SK-N-SH (cell line): ENCODE data around the gene AUP1. TPM values are rescaled to one million over a fixed set of nuclear protein-coding genes. Genes with fewer than 3 reads are reported as not detected.

Experiments used
- CTCF ChIA-PET: fragments of 300-600, 350-600 bp; formaldehyde crosslinking; extraction: SDS; loops from one replicate; lab custom pipeline; 2021; lab: Yijun Ruan, JAX
- POLR2A ChIA-PET: fragments of 350-600 bp; sonication (Branson Sonifier 250); formaldehyde crosslinking; extraction: SDS; loops from one replicate; lab custom pipeline; 2020; ENCODE audit warnings: antibody characterized with exemption, inconsistent platforms; lab: Yijun Ruan, JAX
- DNase-seq: peaks from one replicate; pipeline ENCODE4 v3.0.0; 2012
- H2AFZ ChIP-seq: fragments of 200-600 bp; sonication (generic); 2 replicates; pipeline ENCODE4 v1.8.1; 2016; ENCODE audit warnings: antibody characterized with exemption, mild to moderate bottlenecking, low read depth
- H3F3A ChIP-seq: fragments of 200-600 bp; sonication (generic); replicated peaks from 2 replicates; pipeline ENCODE3; 2016; ENCODE audit warnings: antibody characterized with exemption, mild to moderate bottlenecking; ENCODE audit not compliant: insufficient read depth
- H3K27ac ChIP-seq, 2 experiments: fragments of 200-500 bp in 1 of 2; fragments of 200-600 bp in 1 of 2; sonication (Bioruptor generic) in 1 of 2; sonication (generic), shearing (Covaris generic) in 1 of 2; 2 replicates each; pipeline versions ENCODE4 v1.5.1 to v1.6.1; 2014 to 2016; ENCODE audit warnings: low read depth in 2 of 2, inconsistent platforms in 1 of 2, low read length in 1 of 2, mild to moderate bottlenecking in 1 of 2, mixed read lengths in 1 of 2
- H3K27me3 ChIP-seq: fragments of 200-600 bp; sonication (generic), shearing (Covaris generic); 2 replicates; pipeline ENCODE4 v1.6.1; 2016; ENCODE audit warnings: mixed run types; ENCODE audit not compliant: insufficient read depth
- H3K36me3 ChIP-seq, 2 experiments: fragments of 200-500 bp in 1 of 2; fragments of 200-600 bp in 1 of 2; sonication (Bioruptor generic) in 1 of 2; sonication (generic) in 1 of 2; replicated peaks in 1 of 2; 2 replicates each; pipeline versions ENCODE3 to v1.5.1; 2014 to 2016; ENCODE audit warnings: low read length in 1 of 2, mild to moderate bottlenecking in 1 of 2; ENCODE audit not compliant: insufficient read depth in 2 of 2, control insufficient read depth in 1 of 2
- H3K4me1 ChIP-seq, 2 experiments: fragments of 200-500 bp in 1 of 2; fragments of 200-600 bp in 1 of 2; sonication (Bioruptor generic) in 1 of 2; sonication (generic), shearing (Covaris generic) in 1 of 2; 2 replicates each; pipeline versions ENCODE4 v1.5.1 to v1.6.1; 2014 to 2016; ENCODE audit warnings: low read depth in 1 of 2, low read length in 1 of 2, mixed run types in 1 of 2; ENCODE audit not compliant: insufficient read depth in 2 of 2, control insufficient read depth in 1 of 2
- H3K4me2 ChIP-seq: fragments of 200-600 bp; sonication (generic), shearing (Covaris generic); 2 replicates; pipeline ENCODE4 v1.6.1; 2017; ENCODE audit warnings: mixed run types
- H3K4me3 ChIP-seq, 2 experiments: fragments of 200-500 bp in 1 of 2; fragments of 200-600 bp in 1 of 2; sonication (Bioruptor generic) in 1 of 2; sonication (generic), shearing (Covaris generic) in 1 of 2; 2 replicates each; pipeline versions ENCODE4 v1.5.1 to v1.8.1; 2014 to 2016; ENCODE audit warnings: low read depth in 2 of 2, inconsistent platforms in 1 of 2, low read length in 1 of 2, mild to moderate bottlenecking in 1 of 2, mixed read lengths in 1 of 2, moderate library complexity in 1 of 2
- H3K79me2 ChIP-seq: fragments of 200-600 bp; sonication (generic); 2 replicates; pipeline ENCODE4 v1.8.1; 2017; ENCODE audit warnings: mild to moderate bottlenecking; ENCODE audit not compliant: insufficient read depth
- H3K9ac ChIP-seq: fragments of 200-600 bp; sonication (generic); 2 replicates; pipeline ENCODE4 v1.6.1; 2017; ENCODE audit warnings: mixed run types
- H3K9me2 ChIP-seq: fragments of 200-600 bp; sonication (generic); 2 replicates; pipeline ENCODE4 v1.6.1; 2017; ENCODE audit warnings: mixed run types
- H3K9me3 ChIP-seq: fragments of 200-600 bp; sonication (generic); 2 replicates; pipeline ENCODE4 v1.6.1; 2017; ENCODE audit warnings: mixed run types, mild to moderate bottlenecking, moderate library complexity
- H4K20me1 ChIP-seq: fragments of 200-600 bp; sonication (generic); 2 replicates; pipeline ENCODE4 v1.6.1; 2017; ENCODE audit warnings: mild to moderate bottlenecking, mixed run types; ENCODE audit not compliant: insufficient read depth
- CHD2 ChIP-seq: fragments of 150-350 bp; IDR thresholded peaks from 2 replicates; pipeline ENCODE4 v1.6.1; 2018; ENCODE audit warnings: low read length; ENCODE audit not compliant: partially characterized antibody
- CTCF ChIP-seq: fragments of 200-600 bp; sonication (generic); IDR thresholded peaks from 2 replicates; pipeline ENCODE4 v1.6.1; 2017; ENCODE audit warnings: antibody characterized with exemption, mild to moderate bottlenecking, moderate library complexity
- ELF1 ChIP-seq: IDR thresholded peaks from 2 replicates; pipeline ENCODE4 v1.4.0; 2012
- EZH2phosphoT487 ChIP-seq: fragments of 200-600 bp; sonication (generic); IDR thresholded peaks from 2 replicates; pipeline ENCODE4 v1.6.1; 2017; ENCODE audit warnings: low read depth, mixed run types, mild to moderate bottlenecking, antibody characterized with exemption, moderate library complexity, borderline replicate concordance
- GATA2 ChIP-seq: sonication (generic); formaldehyde crosslinking; IDR thresholded peaks from 2 replicates; pipeline ENCODE4 v1.5.0; 2020; ENCODE audit warnings: mild to moderate bottlenecking, missing genetic modification reagents
- IRF3 ChIP-seq: fragments of 150-350 bp; IDR thresholded peaks from 2 replicates; pipeline ENCODE4 v1.6.1; 2016; ENCODE audit warnings: mild to moderate bottlenecking, low read depth, low read length
- JUND ChIP-seq: IDR thresholded peaks from 2 replicates; pipeline ENCODE4 v1.4.0; 2012
- MEF2A ChIP-seq: IDR thresholded peaks from 2 replicates; pipeline ENCODE4 v1.4.0; 2012; ENCODE audit warnings: low read depth, borderline replicate concordance
- MXI1 ChIP-seq: IDR thresholded peaks from 2 replicates; pipeline ENCODE4 v1.6.1; 2012; ENCODE audit warnings: mild to moderate bottlenecking, low read depth, low read length, improper control_type of control experiment
- PBX3 ChIP-seq: IDR thresholded peaks from 2 replicates; pipeline ENCODE4; 2012
- REST ChIP-seq: IDR thresholded peaks from 2 replicates; pipeline ENCODE4 v1.6.1; 2012; ENCODE audit warnings: mild to moderate bottlenecking, low read depth, low read length, moderate library complexity
- RXRA ChIP-seq: IDR thresholded peaks from 2 replicates; pipeline ENCODE4 v1.4.0; 2012; ENCODE audit warnings: low read depth, mild to moderate bottlenecking, borderline replicate concordance
- TAF1 ChIP-seq: IDR thresholded peaks from 2 replicates; pipeline ENCODE4 v1.6.1; 2012; ENCODE audit warnings: low read depth, mild to moderate bottlenecking, low read length, moderate library complexity, borderline replicate concordance
- TCF12 ChIP-seq: IDR thresholded peaks from 2 replicates; pipeline ENCODE4 v1.4.0; 2012
- USF1 ChIP-seq: IDR thresholded peaks from 2 replicates; pipeline ENCODE4 v1.4.0; 2012; ENCODE audit warnings: low read depth, borderline replicate concordance
- WGBS: methylation state at CpG from one replicate; pipeline ENCODE4 v1.1.6; 2017; ENCODE audit warnings: low lambda C conversion rate; 5-methylcytosine and 5-hydroxymethylcytosine counted together
- polyA plus RNA-seq, 3 experiments: library from polyadenylated mRNA; depleted of rRNA; stranded (reverse); fragments of >200 nt; gene quantifications; 2 replicates each; pipeline ENCODE4 v1.2.3, GENCODE V29; 2012

The AUP1 gene
- polyA plus RNA-seq, 1 of the 3 experiments (the other 2 are of a cell fraction), result 118 TPM

GRCh38 chr2:74546004-74546403, 16.5 kb upstream of the AUP1 start:
- WGBS, result 76% methylated on average over 3 of the region's 3 CpGs
- Histone ChIP-seq H3K4me2 (no peak overlapping the region), H3K27me3 (no peaks in the 10 kb centered on the region), H3F3A (peaks cover 7% of the 10 kb centered on the region), H3K27ac (no peak overlapping the region), H3K9me2 (no peaks in the 10 kb centered on the region), H3K79me2 (peaks cover 18% of the 10 kb centered on the region; the same call in 1 of the 2 replicates), H2AFZ (no peak overlapping the region), H3K9ac (no peak overlapping the region), H3K9me3 (no peaks in the 10 kb centered on the region), H3K4me1 (peaks cover 4 to 18% of the 10 kb centered on the region in 2 experiments; a peak in 3 of 4 replicates), H3K36me3 (peaks cover 7 to 8% of the 10 kb centered on the region in 2 experiments), H3K4me3 (no peak overlapping the region), H4K20me1 (no peaks in the 10 kb centered on the region)
- DNase-seq, result no peak
- CTCF ChIA-PET, result interaction anchor here (1.0 to 5.6 kb wide), 3 partner anchors 13 to 81 kb away, joined by 3 to 26 read pairs (median 3); partner anchors contain the start of gene MOGS
- TF ChIP-seq TCF12 (no peak), IRF3 (no peak), RXRA (no peak), CHD2 (no peak), USF1 (no peak), GATA2 (CRISPR knock-in tag) (no peak), REST (no peak), JUND (no peak), EZH2phosphoT487 (no peak)
- POLR2A ChIA-PET, result interaction anchor here (0.6 kb wide), 1 partner anchor 62 kb away, joined by 3 read pairs; no protein-coding TSS in a partner anchor

GRCh38 chr2:74544634-74545033, 15.1 kb upstream of the AUP1 start:
- Histone ChIP-seq H3K4me2 (no peak overlapping the region), H3K36me3 (peaks cover 3% of the 10 kb centered on the region in 2 experiments), H4K20me1 (no peaks in the 10 kb centered on the region), H2AFZ (no peak overlapping the region), H3K27ac (no peak overlapping the region), H3K9ac (no peak overlapping the region), H3K79me2 (peaks cover 4% of the 10 kb centered on the region; the same call in 1 of the 2 replicates), H3K4me1 (peaks cover 2 to 11% of the 10 kb centered on the region in 2 experiments; a peak in 3 of 4 replicates), H3K4me3 (no peak overlapping the region), H3K27me3 (no peaks in the 10 kb centered on the region), H3K9me3 (no peaks in the 10 kb centered on the region), H3K9me2 (no peaks in the 10 kb centered on the region), H3F3A (peaks cover 7% of the 10 kb centered on the region)
- POLR2A ChIA-PET, result interaction anchor here (1.6 kb wide), 1 partner anchor 72 kb away, joined by 4 read pairs; the partner anchor contains the start of gene MRPL53
- CTCF ChIA-PET, result interaction anchor here (1.2 to 5.6 kb wide), 3 partner anchors 12 to 79 kb away, joined by 3 to 26 read pairs (median 7); partner anchors contain the start of gene MOGS
- WGBS, result 94% methylated on average over 3 of the region's 3 CpGs
- TF ChIP-seq MEF2A, result no peak
- TF ChIP-seq TAF1, result no peak
- no peak for TF ChIP-seq ELF1
- peak; percentile 13; the same call in 1 of the 2 replicates for TF ChIP-seq CTCF
- TF ChIP-seq MXI1, result no peak
- TF ChIP-seq PBX3, result no peak
- TF ChIP-seq EZH2phosphoT487, result no peak
- no peak for DNase-seq
